HEK293 (cell line): ENCODE results near the gene CDK19.

Experiments
- CTCF ChIA-PET: fragments of 350-600 bp; formaldehyde crosslinking; extraction: SDS; loops from one replicate; lab custom pipeline; 2021; ENCODE audit warnings: antibody characterized with exemption; lab: Yijun Ruan, JAX
- POLR2A ChIA-PET: fragments of 300-600 bp; formaldehyde crosslinking; extraction: SDS; loops from one replicate; lab custom pipeline; 2020; ENCODE audit warnings: antibody characterized with exemption, inconsistent platforms; lab: Yijun Ruan, JAX
- H3K27ac ChIP-seq: fragments of 200-500 bp; sonication (Bioruptor generic); 2 replicates; pipeline ENCODE4 v1.5.1; 2014; ENCODE audit warnings: low read depth, low read length, control low read depth, inconsistent platforms; ENCODE audit errors: extremely low read depth
- H3K36me3 ChIP-seq, 2 experiments: fragments of 200-500 bp in 1 of 2; sonication (Bioruptor generic) in 1 of 2; 1 replicate in 1 of 2; 2 replicates in 1 of 2; pipeline ENCODE4 v1.5.1; 2014 to 2017; ENCODE audit warnings: inconsistent platforms in 2 of 2, low read length in 2 of 2; ENCODE audit not compliant: control insufficient read depth in 2 of 2, insufficient read depth in 1 of 2
- H3K4me1 ChIP-seq: fragments of 200-500 bp; sonication (Bioruptor generic); 2 replicates; pipeline ENCODE4 v1.5.1; 2014; ENCODE audit warnings: mild to moderate bottlenecking, low read length, inconsistent platforms; ENCODE audit not compliant: control insufficient read depth, insufficient read depth
- H3K4me3 ChIP-seq: 2 replicates; pipeline ENCODE4 v1.5.1; 2011; ENCODE audit warnings: low read depth, mild to moderate bottlenecking, control low read depth, low read length, moderate library complexity
- H3K9me3 ChIP-seq: fragments of 200-500 bp; sonication (Bioruptor generic); 2 replicates; pipeline ENCODE4 v1.5.1; 2014; ENCODE audit warnings: low read depth, low read length, inconsistent platforms; ENCODE audit not compliant: control insufficient read depth, insufficient read depth
- BCL11A ChIP-seq: fragments of 450-650 bp; formaldehyde crosslinking; IDR thresholded peaks from 2 replicates; pipeline ENCODE4 v1.5.1; 2016; ENCODE audit warnings: low read depth, missing biosample characterization, missing genetic modification characterization
- EGR2 ChIP-seq: fragments of 450-650 bp; formaldehyde crosslinking; IDR thresholded peaks from 2 replicates; pipeline ENCODE4 v1.5.1; 2016; ENCODE audit warnings: low read depth, missing biosample characterization, missing genetic modification characterization
- GLI2 ChIP-seq: fragments of 450-650 bp; formaldehyde crosslinking; IDR thresholded peaks from 2 replicates; pipeline ENCODE4; 2017; ENCODE audit warnings: missing biosample characterization, missing genetic modification characterization, low read depth, borderline replicate concordance
- GLIS1 ChIP-seq: fragments of 450-650 bp; formaldehyde crosslinking; IDR thresholded peaks from 2 replicates; pipeline ENCODE4 v1.5.1; 2016; ENCODE audit warnings: missing biosample characterization, missing genetic modification characterization
- KLF8 ChIP-seq: fragments of 450-650 bp; formaldehyde crosslinking; IDR thresholded peaks from 2 replicates; pipeline ENCODE4 v1.5.1; 2016; ENCODE audit warnings: missing biosample characterization, missing genetic modification characterization
- ZBTB20 ChIP-seq: fragments of 450-650 bp; formaldehyde crosslinking; IDR thresholded peaks from 2 replicates; pipeline ENCODE4 v1.5.1; 2016; ENCODE audit warnings: missing biosample characterization, missing genetic modification characterization
- ZBTB8A ChIP-seq: fragments of 450-650 bp; formaldehyde crosslinking; IDR thresholded peaks from 2 replicates; pipeline ENCODE4 v1.5.1; 2016; ENCODE audit warnings: missing biosample characterization, missing genetic modification characterization
- ZFP69B ChIP-seq: fragments of 450-650 bp; formaldehyde crosslinking; IDR thresholded peaks from 2 replicates; pipeline ENCODE4 v1.5.1; 2016; ENCODE audit warnings: missing biosample characterization, missing genetic modification characterization
- ZIC2 ChIP-seq: fragments of 450-650 bp; formaldehyde crosslinking; IDR thresholded peaks from 2 replicates; pipeline ENCODE4 v1.5.1; 2016; ENCODE audit warnings: missing biosample characterization, missing genetic modification characterization
- ZNF132 ChIP-seq: fragments of 450-650 bp; formaldehyde crosslinking; IDR thresholded peaks from 2 replicates; pipeline ENCODE4 v1.5.1; 2017; ENCODE audit warnings: missing biosample characterization, missing genetic modification characterization, borderline replicate concordance
- ZNF184 ChIP-seq: fragments of 450-650 bp; IDR thresholded peaks from 2 replicates; pipeline ENCODE4 v1.5.1; 2018; ENCODE audit warnings: missing biosample characterization, mild to moderate bottlenecking, missing genetic modification characterization
- ZNF202 ChIP-seq: fragments of 450-650 bp; formaldehyde crosslinking; IDR thresholded peaks from 2 replicates; pipeline ENCODE4 v1.5.1; 2016; ENCODE audit warnings: missing biosample characterization, missing genetic modification characterization, borderline replicate concordance
- ZNF473 ChIP-seq: fragments of 450-650 bp; formaldehyde crosslinking; IDR thresholded peaks from 2 replicates; pipeline ENCODE4 v1.5.1; 2017; ENCODE audit warnings: missing biosample characterization, missing genetic modification characterization
- ZNF521 ChIP-seq: fragments of 450-650 bp; formaldehyde crosslinking; IDR thresholded peaks from 2 replicates; pipeline ENCODE4 v1.5.1; 2017; ENCODE audit warnings: missing biosample characterization, mild to moderate bottlenecking, missing genetic modification characterization
- ZNF561 ChIP-seq: fragments of 450-650 bp; IDR thresholded peaks from 2 replicates; pipeline ENCODE4 v1.5.1; 2018; ENCODE audit warnings: missing biosample characterization, missing genetic modification characterization, borderline replicate concordance
- ZNF571 ChIP-seq: fragments of 450-650 bp; formaldehyde crosslinking; IDR thresholded peaks from 2 replicates; pipeline ENCODE4 v1.5.0; 2017; ENCODE audit warnings: missing biosample characterization, missing genetic modification characterization
- ZNF610 ChIP-seq: fragments of 450-650 bp; formaldehyde crosslinking; IDR thresholded peaks from 2 replicates; pipeline ENCODE4 v1.5.1; 2016; ENCODE audit warnings: missing biosample characterization, missing genetic modification characterization, borderline replicate concordance
- ZNF624 ChIP-seq: fragments of 450-650 bp; formaldehyde crosslinking; IDR thresholded peaks from 2 replicates; pipeline ENCODE4 v1.5.1; 2017; ENCODE audit warnings: missing biosample characterization, missing genetic modification characterization
- ZNF664 ChIP-seq: fragments of 450-650 bp; formaldehyde crosslinking; IDR thresholded peaks from 2 replicates; pipeline ENCODE4 v1.5.1; 2016; ENCODE audit warnings: missing biosample characterization, missing genetic modification characterization
- TF ChIP-seq, protein P1 (sequence below): fragments of 450-650 bp; formaldehyde crosslinking; IDR thresholded peaks from 2 replicates; pipeline ENCODE4 v1.5.1; 2016; ENCODE audit warnings: missing biosample characterization, missing genetic modification characterization
- TF ChIP-seq, protein P2 (sequence below): fragments of 450-650 bp; formaldehyde crosslinking; IDR thresholded peaks from 2 replicates; pipeline ENCODE4 v1.5.1; 2016; ENCODE audit warnings: missing biosample characterization, missing genetic modification characterization
- TF ChIP-seq, protein P3 (sequence below): fragments of 450-650 bp; formaldehyde crosslinking; IDR thresholded peaks from 2 replicates; pipeline ENCODE4 v1.5.1; 2016; ENCODE audit warnings: missing biosample characterization, missing genetic modification characterization
- TF ChIP-seq, protein P4 (sequence below): fragments of 450-650 bp; formaldehyde crosslinking; IDR thresholded peaks from 2 replicates; pipeline ENCODE4 v1.5.1; 2016; ENCODE audit warnings: missing biosample characterization, missing genetic modification characterization
- TF ChIP-seq, protein P5 (sequence below): fragments of 450-650 bp; formaldehyde crosslinking; IDR thresholded peaks from 2 replicates; pipeline ENCODE4 v1.5.1; 2016; ENCODE audit warnings: missing biosample characterization, missing genetic modification characterization

CDK19 gene

GRCh38 chr6:110563711-110564110 is 251.6 kb downstream of the CDK19 start:
- no peaks in the 10 kb centered on the region for H3K9me3 ChIP-seq
- CTCF ChIA-PET: interaction anchor here (0.7 kb wide), 1 partner anchor 575 kb away, joined by 3 read pairs; no protein-coding TSS in a partner anchor

GRCh38 chr6:110562316-110562915 is 252.9 kb downstream of the CDK19 start:
- POLR2A ChIA-PET: interaction anchor here (0.7 kb wide), 1 partner anchor 44 kb away, joined by 5 read pairs; no protein-coding TSS in a partner anchor
- no peaks in the 10 kb centered on the region for H3K9me3 ChIP-seq
- H3K4me3 ChIP-seq: no peak overlapping the region
- H3K4me1 ChIP-seq: no peaks in the 10 kb centered on the region
- CTCF ChIA-PET: interaction anchor here (0.6 kb wide), 3 partner anchors 98 to 1148 kb away, joined by 3 read pairs; no protein-coding TSS in a partner anchor
- no peaks in the 10 kb centered on the region for H3K36me3 ChIP-seq
- H3K27ac ChIP-seq: no peak overlapping the region
- TF ChIP-seq GLI2 (tag by site-specific recombination): no peak
- TF ChIP-seq ZBTB8A (tag by site-specific recombination): no peak
- TF ChIP-seq ZNF202 (tag by site-specific recombination): no peak
- TF ChIP-seq GLIS1: no peak
- TF ChIP-seq, protein P1, sequence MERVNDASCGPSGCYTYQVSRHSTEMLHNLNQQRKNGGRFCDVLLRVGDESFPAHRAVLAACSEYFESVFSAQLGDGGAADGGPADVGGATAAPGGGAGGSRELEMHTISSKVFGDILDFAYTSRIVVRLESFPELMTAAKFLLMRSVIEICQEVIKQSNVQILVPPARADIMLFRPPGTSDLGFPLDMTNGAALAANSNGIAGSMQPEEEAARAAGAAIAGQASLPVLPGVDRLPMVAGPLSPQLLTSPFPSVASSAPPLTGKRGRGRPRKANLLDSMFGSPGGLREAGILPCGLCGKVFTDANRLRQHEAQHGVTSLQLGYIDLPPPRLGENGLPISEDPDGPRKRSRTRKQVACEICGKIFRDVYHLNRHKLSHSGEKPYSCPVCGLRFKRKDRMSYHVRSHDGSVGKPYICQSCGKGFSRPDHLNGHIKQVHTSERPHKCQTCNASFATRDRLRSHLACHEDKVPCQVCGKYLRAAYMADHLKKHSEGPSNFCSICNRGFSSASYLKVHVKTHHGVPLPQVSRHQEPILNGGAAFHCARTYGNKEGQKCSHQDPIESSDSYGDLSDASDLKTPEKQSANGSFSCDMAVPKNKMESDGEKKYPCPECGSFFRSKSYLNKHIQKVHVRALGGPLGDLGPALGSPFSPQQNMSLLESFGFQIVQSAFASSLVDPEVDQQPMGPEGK (tag by site-specific recombination): no peak
- TF ChIP-seq, protein P2, sequence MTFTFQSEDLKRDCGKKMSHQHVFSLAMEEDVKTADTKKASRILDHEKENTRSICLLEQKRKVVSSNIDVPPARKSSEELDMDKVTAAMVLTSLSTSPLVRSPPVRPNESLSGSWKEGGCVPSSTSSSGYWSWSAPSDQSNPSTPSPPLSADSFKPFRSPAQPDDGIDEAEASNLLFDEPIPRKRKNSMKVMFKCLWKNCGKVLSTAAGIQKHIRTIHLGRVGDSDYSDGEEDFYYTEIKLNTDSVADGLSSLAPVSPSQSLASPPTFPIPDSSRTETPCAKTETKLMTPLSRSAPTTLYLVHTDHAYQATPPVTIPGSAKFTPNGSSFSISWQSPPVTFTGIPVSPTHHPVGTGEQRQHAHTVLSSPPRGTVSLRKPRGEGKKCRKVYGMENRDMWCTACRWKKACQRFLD: no peak
- TF ChIP-seq BCL11A (tag by site-specific recombination): no peak
- no peak for TF ChIP-seq ZIC2 (tag by site-specific recombination)
- no peak for TF ChIP-seq ZNF624 (tag by site-specific recombination)
- TF ChIP-seq ZNF664 (tag by site-specific recombination): no peak

More at GRCh38 chr6:110563711-110564110, 251.6 kb downstream of the CDK19 start:
- H3K4me1 ChIP-seq: no peaks in the 10 kb centered on the region
- H3K4me3 ChIP-seq: no peak overlapping the region
- no peak overlapping the region for H3K27ac ChIP-seq
- TF ChIP-seq ZNF521 (no peak), ZNF184 (tag by site-specific recombination) (no peak), GLIS1 (peak; percentile 86), ZNF561 (tag by site-specific recombination) (no peak), ZNF571 (tag by site-specific recombination) (no peak), ZFP69B (no peak), ZNF132 (tag by site-specific recombination) (no peak), KLF8 (tag by site-specific recombination) (no peak), EGR2 (tag by site-specific recombination) (no peak)
- POLR2A ChIA-PET: no interaction called here
- H3K36me3 ChIP-seq: no peaks in the 10 kb centered on the region

DNA sequence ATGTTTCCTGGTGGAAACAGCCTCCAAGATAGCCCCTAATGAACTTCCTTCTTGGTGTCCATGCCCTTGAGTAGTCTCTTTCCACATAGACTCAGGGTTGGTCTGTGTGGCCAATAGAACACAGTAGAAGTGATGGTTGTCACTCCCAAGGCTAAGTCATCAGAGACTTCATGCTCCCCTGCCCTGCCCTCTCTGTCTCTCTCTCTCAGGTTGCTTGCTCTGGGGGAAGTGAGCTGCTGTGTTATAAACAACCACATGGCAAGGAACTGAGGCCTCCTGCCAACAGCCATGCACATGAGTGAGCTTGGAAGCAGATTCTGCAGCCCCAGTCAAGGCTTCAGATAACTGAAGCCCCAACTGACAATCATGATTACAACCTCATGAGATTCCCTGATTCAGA is 253.6 kb downstream of the CDK19 start:
- H3K9me3 ChIP-seq: no peaks in the 10 kb centered on the region
- no peak overlapping the region for H3K27ac ChIP-seq
- H3K4me1 ChIP-seq: no peaks in the 10 kb centered on the region
- ChIA-PET CTCF (interaction anchor here (0.6 to 1.2 kb wide), 4 partner anchors 98 to 1148 kb away, joined by 3 to 4 read pairs (median 3); no protein-coding TSS in a partner anchor), POLR2A (no interaction called here)
- no peak overlapping the region for H3K4me3 ChIP-seq
- no peaks in the 10 kb centered on the region for H3K36me3 ChIP-seq
- no peak for TF ChIP-seq ZFP69B
- TF ChIP-seq, protein P3, sequence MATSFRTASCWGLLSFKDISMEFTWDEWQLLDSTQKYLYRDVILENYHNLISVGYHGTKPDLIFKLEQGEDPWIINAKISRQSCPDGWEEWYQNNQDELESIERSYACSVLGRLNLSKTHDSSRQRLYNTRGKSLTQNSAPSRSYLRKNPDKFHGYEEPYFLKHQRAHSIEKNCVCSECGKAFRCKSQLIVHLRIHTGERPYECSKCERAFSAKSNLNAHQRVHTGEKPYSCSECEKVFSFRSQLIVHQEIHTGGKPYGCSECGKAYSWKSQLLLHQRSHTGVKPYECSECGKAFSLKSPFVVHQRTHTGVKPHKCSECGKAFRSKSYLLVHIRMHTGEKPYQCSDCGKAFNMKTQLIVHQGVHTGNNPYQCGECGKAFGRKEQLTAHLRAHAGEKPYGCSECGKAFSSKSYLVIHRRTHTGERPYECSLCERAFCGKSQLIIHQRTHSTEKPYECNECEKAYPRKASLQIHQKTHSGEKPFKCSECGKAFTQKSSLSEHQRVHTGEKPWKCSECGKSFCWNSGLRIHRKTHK (tag by site-specific recombination): no peak
- TF ChIP-seq, protein P4, sequence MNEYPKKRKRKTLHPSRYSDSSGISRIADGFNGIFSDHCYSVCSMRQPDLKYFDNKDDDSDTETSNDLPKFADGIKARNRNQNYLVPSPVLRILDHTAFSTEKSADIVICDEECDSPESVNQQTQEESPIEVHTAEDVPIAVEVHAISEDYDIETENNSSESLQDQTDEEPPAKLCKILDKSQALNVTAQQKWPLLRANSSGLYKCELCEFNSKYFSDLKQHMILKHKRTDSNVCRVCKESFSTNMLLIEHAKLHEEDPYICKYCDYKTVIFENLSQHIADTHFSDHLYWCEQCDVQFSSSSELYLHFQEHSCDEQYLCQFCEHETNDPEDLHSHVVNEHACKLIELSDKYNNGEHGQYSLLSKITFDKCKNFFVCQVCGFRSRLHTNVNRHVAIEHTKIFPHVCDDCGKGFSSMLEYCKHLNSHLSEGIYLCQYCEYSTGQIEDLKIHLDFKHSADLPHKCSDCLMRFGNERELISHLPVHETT (tag by site-specific recombination): no peak
- no peak for TF ChIP-seq ZNF473 (tag by site-specific recombination)
- TF ChIP-seq, protein P5, sequence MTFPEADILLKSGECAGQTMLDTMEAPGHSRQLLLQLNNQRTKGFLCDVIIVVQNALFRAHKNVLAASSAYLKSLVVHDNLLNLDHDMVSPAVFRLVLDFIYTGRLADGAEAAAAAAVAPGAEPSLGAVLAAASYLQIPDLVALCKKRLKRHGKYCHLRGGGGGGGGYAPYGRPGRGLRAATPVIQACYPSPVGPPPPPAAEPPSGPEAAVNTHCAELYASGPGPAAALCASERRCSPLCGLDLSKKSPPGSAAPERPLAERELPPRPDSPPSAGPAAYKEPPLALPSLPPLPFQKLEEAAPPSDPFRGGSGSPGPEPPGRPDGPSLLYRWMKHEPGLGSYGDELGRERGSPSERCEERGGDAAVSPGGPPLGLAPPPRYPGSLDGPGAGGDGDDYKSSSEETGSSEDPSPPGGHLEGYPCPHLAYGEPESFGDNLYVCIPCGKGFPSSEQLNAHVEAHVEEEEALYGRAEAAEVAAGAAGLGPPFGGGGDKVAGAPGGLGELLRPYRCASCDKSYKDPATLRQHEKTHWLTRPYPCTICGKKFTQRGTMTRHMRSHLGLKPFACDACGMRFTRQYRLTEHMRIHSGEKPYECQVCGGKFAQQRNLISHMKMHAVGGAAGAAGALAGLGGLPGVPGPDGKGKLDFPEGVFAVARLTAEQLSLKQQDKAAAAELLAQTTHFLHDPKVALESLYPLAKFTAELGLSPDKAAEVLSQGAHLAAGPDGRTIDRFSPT (tag by site-specific recombination): no peak
- TF ChIP-seq ZNF610 (tag by site-specific recombination): no peak
- TF ChIP-seq ZBTB20 (tag by site-specific recombination): no peak
